Effector memory CD4-positive, alpha-beta T cell (primary cell): ENCODE data around the gene PHF11.

Source experiments
- DNase-seq, 3 donors: peaks; one replicate each; pipeline ENCODE4 v3.0.0-alpha.2; 2020
- H3K27ac ChIP-seq: 2 replicates; pipeline ENCODE4 v1.7.0; 2013; ENCODE audit warnings: mild to moderate bottlenecking, low read length, moderate library complexity; ENCODE audit not compliant: insufficient read depth, poor library complexity, severe bottlenecking
- H3K27me3 ChIP-seq: replicated peaks from 2 replicates; pipeline ENCODE4 v1.7.0; 2013; ENCODE audit warnings: mild to moderate bottlenecking, low read length; ENCODE audit not compliant: insufficient read depth, control insufficient read depth, poor library complexity, severe bottlenecking
- H3K36me3 ChIP-seq: 2 replicates; pipeline ENCODE4 v1.7.0; 2013; ENCODE audit warnings: mild to moderate bottlenecking, low read length, moderate library complexity; ENCODE audit not compliant: control insufficient read depth, insufficient read depth
- H3K4me1 ChIP-seq: 2 replicates; pipeline ENCODE4 v1.7.0; 2013; ENCODE audit warnings: low read length, mild to moderate bottlenecking; ENCODE audit not compliant: control insufficient read depth, insufficient read depth, poor library complexity, severe bottlenecking
- H3K4me3 ChIP-seq: 2 replicates; pipeline ENCODE4 v1.7.0; 2013; ENCODE audit warnings: low read length, low read depth, mild to moderate bottlenecking; ENCODE audit not compliant: insufficient read depth, poor library complexity, severe bottlenecking
- H3K9me3 ChIP-seq: 2 replicates; pipeline ENCODE4 v1.7.0; 2013; ENCODE audit warnings: mild to moderate bottlenecking, low read length, moderate library complexity; ENCODE audit not compliant: control insufficient read depth

The PHF11 gene

GRCh38 chr13:49457221-49457620 lies 38.5 kb upstream of the PHF11 start:
- H3K27me3 ChIP-seq, result no peaks in the 10 kb centered on the region
- no peak overlapping the region for H3K27ac ChIP-seq

DNA sequence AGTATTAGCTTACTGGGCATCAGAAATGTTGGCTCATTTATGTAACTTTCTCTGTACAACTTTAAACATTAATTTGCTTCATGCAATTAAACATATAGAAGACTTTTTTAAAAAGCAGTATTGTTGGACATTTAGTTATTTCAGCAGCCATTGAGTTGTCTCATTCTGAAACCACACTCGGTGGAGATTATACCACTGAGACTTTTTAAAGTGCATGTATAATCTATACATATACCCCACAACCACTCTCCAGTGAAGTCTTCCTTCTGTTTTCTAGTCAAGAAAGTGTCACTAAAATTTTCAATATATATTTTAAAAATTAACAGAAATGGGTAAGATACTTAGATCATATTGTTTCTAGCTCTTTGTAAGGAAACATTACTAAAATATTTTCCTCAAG lies 36.2 kb upstream of the PHF11 start:
- DNase-seq, result no peak
- peaks cover 7% of the 10 kb centered on the region for H3K4me1 ChIP-seq
- H3K4me3 ChIP-seq, result no peak overlapping the region
- peaks cover 3% of the 10 kb centered on the region for H3K9me3 ChIP-seq
- H3K27ac ChIP-seq, result no peak overlapping the region
- H3K36me3 ChIP-seq, result peaks cover 36% of the 10 kb centered on the region
- H3K27me3 ChIP-seq, result no peaks in the 10 kb centered on the region

More at GRCh38 chr13:49457221-49457620, 38.5 kb upstream of the PHF11 start:
- no peaks in the 10 kb centered on the region for H3K9me3 ChIP-seq
- no peak for DNase-seq
- H3K4me1 ChIP-seq, result peaks cover 7% of the 10 kb centered on the region
- peaks cover 14% of the 10 kb centered on the region for H3K36me3 ChIP-seq
- no peak overlapping the region for H3K4me3 ChIP-seq

GRCh38 chr13:49464085-49464484 lies 31.7 kb upstream of the PHF11 start:
- Histone ChIP-seq H3K9me3 (peaks cover 3% of the 10 kb centered on the region), H3K27me3 (no peaks in the 10 kb centered on the region), H3K4me1 (no peaks in the 10 kb centered on the region), H3K36me3 (peaks cover 55% of the 10 kb centered on the region), H3K27ac (no peak overlapping the region), H3K4me3 (no peak overlapping the region)
- DNase-seq, result no peak

DNA sequence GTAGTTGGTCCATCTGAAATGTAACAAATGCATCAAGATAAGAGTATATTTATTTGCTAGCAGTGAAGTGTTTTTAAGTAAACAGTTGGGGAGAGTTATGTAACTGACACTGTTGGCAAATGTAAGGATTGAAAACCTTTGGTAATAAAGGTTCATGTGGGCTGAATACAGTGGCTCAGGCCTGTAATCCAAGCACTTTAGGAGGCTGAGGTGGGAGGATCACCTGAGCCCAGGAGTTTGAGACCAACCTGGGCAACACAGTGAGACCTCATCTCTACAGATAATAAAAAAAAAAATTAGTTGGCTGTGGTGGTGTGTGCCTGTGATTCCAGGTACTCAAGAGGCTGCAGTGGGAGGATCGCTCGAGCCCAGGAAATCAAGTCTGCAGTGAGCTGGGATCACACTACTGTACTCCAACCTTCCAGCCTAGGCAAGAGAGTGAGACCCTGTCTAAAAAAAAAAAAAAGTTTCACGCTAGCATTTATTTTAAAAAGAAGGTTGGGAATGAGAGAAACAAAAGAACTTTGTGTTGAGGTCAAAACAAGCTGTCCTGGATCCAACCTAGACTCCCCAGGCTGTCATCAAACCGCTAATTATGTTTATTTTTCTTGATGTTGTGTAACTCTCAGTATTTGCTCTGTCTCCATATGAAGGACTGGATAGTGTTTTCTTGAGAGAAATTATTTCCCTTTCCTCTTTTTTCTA lies 31.0 kb upstream of the PHF11 start:
- peaks cover 62% of the 10 kb centered on the region for H3K36me3 ChIP-seq
- no peaks in the 10 kb centered on the region for H3K27me3 ChIP-seq
- DNase-seq, result no peak
- H3K4me1 ChIP-seq, result no peaks in the 10 kb centered on the region
- H3K4me3 ChIP-seq, result no peak overlapping the region
- H3K27ac ChIP-seq, result no peak overlapping the region
- H3K9me3 ChIP-seq, result peaks cover 3% of the 10 kb centered on the region

- Histone ChIP-seq H3K27me3 (no peaks in the 10 kb centered on the region), H3K4me3 (no peak overlapping the region), H3K9me3 (peaks cover 3% of the 10 kb centered on the region), H3K4me1 (no peaks in the 10 kb centered on the region), H3K36me3 (peaks cover 65% of the 10 kb centered on the region), H3K27ac (no peak overlapping the region)
- DNase-seq, result no peak
Observed at GRCh38 chr13:49466292-49466838, 29.4 kb upstream of the PHF11 start.

DNA sequence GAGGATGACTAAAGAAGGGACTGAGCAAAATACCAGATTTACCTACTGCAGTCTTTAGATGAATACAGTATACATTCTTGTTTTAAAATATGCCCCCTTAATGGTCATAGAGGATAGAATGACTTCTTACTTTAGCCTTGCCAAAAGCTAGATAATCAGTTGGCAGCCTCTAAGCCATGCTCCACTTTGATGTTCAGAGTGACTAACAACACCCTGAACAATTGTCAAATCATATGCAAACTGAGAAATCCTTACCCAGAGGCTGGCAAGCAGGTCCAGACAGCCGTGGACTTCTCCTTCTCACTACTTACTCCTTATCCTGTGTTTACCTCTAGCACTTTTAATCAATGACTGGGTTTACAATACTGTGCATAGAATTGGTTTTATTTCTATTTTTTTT lies 23.6 kb upstream of the PHF11 start:
- H3K4me3 ChIP-seq, result no peak overlapping the region
- H3K27ac ChIP-seq, result no peak overlapping the region
- H3K36me3 ChIP-seq, result peaks cover 50% of the 10 kb centered on the region
- H3K27me3 ChIP-seq, result no peaks in the 10 kb centered on the region
- DNase-seq, result no peak
- no peaks in the 10 kb centered on the region for H3K9me3 ChIP-seq
- no peaks in the 10 kb centered on the region for H3K4me1 ChIP-seq

GRCh38 chr13:49476529-49476928 lies 19.2 kb upstream of the PHF11 start:
- Histone ChIP-seq H3K36me3 (peaks cover 59% of the 10 kb centered on the region), H3K4me1 (no peaks in the 10 kb centered on the region), H3K27me3 (no peaks in the 10 kb centered on the region), H3K9me3 (no peaks in the 10 kb centered on the region), H3K4me3 (no peak overlapping the region), H3K27ac (no peak overlapping the region)
- no peak for DNase-seq

- Histone ChIP-seq H3K4me1 (no peaks in the 10 kb centered on the region), H3K27me3 (no peaks in the 10 kb centered on the region), H3K9me3 (no peaks in the 10 kb centered on the region), H3K4me3 (no peak overlapping the region), H3K36me3 (peaks cover 75% of the 10 kb centered on the region), H3K27ac (no peak overlapping the region)
- no peak for DNase-seq
Observed at GRCh38 chr13:49481788-49482187, 14.0 kb upstream of the PHF11 start.

GRCh38 chr13:49488563-49488962 lies 7.2 kb upstream of the PHF11 start:
- Histone ChIP-seq H3K36me3 (peaks cover 32% of the 10 kb centered on the region), H3K27ac (no peak overlapping the region), H3K4me1 (no peaks in the 10 kb centered on the region), H3K4me3 (no peak overlapping the region), H3K9me3 (no peaks in the 10 kb centered on the region), H3K27me3 (no peaks in the 10 kb centered on the region)
- no peak for DNase-seq

- H3K4me1 ChIP-seq, result peaks cover 29% of the 10 kb centered on the region
- H3K27ac ChIP-seq, result peak overlapping the region; percentile 92
- DNase-seq, result no peak
- H3K27me3 ChIP-seq, result no peaks in the 10 kb centered on the region
- peak overlapping the region; percentile 63 for H3K4me3 ChIP-seq
- H3K9me3 ChIP-seq, result no peaks in the 10 kb centered on the region
- peaks cover 5% of the 10 kb centered on the region for H3K36me3 ChIP-seq
Observed at GRCh38 chr13:49494645-49495044, 1.1 kb upstream of the PHF11 start.
